GM18519 (cell line): ENCODE results near the gene CALY.
"Not testable (repeated sequence)": the region's sequence is repeated elsewhere in the genome, so short reads cannot be mapped to it uniquely, and the experiment has no call there.

Source experiments
- ATAC-seq: cut with Tn5 transposase; IDR thresholded peaks from one replicate; pipeline ENCODE4 v1.9.1; 2021; ENCODE audit warnings: mild to moderate bottlenecking, moderate library complexity; ENCODE audit not compliant: unreplicated experiment, low FRiP score

Gene CALY

GRCh38 chr10:133334503-133335245 lies 2.0 kb downstream of the CALY start:
- ATAC-seq: no peak

DNA sequence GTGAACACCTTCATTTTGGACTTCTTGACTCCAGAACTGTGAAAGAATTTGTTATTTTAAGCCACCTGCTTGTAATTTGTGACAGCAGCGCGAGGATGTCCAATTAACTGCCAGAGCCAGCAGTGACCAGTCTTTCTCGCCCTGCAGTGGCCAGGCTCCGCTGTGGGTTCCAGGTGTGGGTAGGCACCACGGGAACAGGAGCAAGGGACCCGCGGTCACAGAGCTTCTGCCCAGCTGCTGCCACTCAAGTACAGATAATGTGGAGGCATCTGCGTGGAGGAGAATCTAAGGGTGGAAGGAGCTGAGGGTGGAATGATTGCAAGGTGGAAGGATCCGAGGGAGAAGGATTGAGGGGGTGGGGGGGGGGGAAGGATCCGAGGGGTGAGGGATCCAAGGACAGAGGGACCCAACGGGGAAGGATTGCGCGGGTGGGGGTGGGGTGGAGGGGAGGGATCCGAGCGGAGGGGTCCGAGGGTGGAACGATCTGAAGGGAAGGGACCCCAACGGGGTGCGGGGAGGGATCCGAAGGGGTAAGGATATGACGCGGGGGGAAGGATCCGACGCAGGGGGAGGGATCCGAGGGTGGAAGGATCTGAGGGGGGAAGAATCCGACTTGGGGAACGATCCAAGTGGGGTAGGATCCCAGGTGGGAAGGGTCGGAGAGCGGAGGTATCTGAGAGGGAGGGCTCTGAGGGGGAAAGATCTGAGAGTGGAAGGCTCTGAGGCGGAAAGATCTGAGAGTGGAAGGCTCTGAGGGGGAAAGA lies 3.6 kb downstream of the CALY start:
- no peak for ATAC-seq

DNA sequence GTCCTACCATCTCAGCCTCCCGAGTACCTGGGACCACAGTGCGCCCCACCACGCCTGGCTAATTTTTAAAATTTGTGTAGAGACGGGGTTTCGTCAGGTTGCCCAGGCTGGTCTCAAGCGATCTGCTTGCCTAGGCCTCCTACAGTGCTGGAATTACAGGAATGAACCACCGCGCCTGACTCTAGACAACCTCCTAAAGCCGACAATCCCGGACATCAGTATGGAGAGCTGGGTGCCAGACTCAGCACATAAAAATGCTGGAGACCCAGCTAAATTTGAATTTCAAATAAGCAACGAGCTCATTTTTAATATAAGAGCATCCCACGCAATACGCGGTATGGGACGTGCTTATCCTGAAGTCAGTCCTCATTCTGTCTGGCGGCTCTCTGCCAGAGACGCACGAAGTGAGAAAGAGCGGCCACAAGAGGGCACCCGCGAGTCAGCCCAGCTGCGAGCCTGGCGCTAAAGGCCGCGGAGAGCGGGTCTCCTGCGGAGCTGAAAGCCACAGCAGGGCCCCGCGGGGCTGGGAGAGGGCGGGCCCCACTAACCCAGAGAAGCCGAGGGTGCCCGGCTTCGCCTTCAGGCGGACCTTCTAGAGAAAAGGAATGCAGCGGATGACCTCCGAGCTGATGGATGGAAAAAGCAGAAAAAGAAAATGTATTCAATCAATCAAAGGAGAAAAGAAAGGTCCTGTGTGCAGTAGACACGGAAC lies 7.0 kb downstream of the CALY start:
- peak; percentile 78 for ATAC-seq

DNA sequence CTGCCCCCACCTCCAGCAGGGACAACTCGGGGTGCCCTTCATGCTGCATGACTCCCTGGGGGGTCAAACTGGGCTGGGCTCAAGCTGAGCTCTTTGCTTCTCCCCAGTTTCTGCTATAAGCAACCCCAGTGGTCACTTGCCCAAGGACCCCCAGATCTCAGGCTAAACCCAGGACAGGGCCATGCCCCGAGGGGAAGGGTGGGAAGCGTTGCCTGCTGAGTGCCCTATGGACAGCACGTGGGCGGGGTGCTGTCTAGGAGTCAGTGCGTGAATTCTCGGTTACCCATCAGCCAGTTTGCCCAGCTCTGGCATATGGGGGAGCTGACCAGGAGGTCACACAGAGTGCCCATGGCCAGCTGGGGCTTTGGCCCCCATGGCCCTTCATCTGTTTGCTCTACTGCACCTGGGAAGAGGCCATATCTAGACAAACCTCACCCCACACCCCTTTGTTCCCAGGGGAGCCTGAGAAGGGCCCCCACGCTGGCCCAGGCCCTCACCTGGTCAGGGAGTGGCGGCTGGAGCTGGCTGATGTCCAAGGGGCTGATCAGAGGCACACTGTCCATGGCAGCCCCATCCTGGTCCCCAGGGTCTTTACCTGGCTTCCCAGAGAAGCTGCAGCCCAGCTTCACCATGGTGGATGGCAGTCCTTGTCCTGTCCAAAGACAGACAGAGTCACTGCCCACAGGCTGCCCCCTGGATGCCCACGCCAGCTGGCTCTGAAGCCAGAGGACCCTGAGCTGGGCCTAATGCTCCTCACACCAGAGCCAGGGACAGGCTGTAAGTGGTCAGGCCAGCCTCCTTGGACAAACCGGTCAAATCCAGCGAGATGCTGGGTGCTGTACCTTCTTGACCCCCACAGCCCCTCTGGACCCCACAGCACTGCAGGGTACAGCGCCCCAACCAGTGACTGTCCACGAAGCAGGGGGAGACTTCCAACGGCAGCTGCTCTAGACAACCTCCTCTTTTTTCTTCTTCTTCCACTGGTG lies 8.0 kb downstream of the CALY start:
- ATAC-seq: no peak

DNA sequence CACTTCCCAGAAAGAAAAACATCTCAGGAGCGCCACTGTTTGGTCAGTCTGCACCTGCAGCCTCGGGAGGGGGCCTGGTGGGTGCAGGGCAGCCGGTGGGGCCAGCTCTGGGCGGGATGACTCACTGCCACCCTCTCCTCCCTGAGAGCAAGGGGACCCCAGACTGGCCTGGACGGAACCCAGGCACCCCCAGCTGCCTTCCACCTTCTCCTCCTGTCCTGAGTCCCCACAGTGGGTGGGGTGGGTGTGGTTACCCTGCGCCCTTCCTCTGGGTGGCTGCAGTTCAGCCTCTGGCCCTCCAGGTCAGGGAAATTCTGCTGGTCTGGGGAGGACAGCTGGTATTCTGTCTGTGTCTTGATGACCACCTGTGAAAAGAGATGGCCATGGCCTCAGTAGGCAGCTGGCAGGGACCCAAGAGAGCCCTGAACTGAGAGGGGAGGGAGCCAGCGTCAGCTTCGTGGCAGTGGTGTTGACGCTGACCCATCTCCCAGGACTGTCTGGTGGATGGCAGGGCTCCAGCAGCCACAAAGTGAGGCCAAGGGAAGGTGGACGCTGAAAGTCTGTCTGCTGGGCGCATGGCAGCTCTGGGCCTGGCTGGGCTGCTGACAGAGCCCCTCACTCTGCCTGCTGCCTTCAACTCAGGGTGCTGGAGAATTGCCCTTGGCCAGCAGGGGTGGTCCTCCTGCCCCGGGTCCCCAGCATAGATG lies 8.9 kb downstream of the CALY start:
- no peak for ATAC-seq

- no peak for ATAC-seq
Measured at GRCh38 chr10:133326745-133327650, 9.7 kb downstream of the CALY start.

GRCh38 chr10:133326223-133326551 lies 10.5 kb downstream of the CALY start:
- ATAC-seq: no peak

DNA sequence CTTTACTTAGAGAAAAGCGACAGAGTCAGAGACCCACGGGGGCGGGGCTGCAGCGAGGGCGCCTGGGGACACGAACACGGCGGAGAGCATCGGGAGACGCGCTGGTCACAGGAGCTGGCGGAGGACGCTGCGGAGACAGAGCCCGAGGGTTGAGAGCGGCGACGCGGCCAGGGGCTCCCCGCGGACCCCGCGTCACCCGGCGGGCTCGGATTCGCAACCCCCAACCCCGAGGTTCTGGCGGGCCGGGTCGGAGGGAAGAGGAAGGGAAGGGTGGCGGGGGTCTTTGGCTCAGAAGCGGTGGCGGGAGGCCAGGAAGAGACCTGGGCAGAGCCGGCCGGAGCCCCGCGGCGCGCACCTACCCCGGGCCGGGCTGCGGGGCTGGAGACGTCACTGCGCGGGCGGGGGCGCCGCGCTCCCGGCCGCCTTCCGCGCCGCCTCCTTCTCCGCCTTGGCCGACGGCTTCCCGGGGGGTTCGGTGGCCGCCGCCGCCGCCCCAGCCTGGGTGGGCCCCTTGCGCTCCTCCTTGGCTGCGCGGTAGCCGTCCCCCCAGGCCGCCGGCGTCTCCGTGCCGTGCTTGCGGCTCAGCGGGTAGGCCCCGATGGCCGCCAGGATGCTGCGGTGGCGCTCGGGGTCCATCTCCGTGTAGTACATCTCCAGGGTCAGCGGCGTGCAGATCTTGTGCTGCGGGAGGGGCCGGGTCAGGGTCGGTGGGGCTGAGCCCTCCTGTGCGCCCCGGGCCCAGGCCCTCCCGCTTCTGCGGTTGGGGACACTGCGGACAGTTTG lies 11.1 kb downstream of the CALY start:
- no peak for ATAC-seq

DNA sequence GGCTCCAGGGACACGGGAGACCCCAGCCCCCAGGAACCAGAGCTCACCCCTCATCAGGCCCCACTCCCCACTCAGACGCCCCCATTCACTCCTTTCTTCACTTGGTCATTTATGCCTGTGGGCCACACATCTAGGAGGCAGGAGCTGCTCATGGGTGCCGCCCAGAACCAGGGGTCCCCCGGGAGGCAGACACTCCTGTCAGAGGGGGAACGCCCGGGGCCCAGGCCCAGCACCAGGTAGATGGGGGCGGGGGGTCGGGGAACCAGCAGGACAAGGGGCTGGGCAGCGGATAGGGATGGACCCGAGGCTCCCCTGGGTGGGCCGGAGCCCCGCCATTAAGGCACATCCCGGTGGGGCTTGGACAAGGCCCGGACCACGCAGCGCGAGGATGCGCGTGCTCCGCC lies 11.8 kb downstream of the CALY start:
- no peak for ATAC-seq

DNA sequence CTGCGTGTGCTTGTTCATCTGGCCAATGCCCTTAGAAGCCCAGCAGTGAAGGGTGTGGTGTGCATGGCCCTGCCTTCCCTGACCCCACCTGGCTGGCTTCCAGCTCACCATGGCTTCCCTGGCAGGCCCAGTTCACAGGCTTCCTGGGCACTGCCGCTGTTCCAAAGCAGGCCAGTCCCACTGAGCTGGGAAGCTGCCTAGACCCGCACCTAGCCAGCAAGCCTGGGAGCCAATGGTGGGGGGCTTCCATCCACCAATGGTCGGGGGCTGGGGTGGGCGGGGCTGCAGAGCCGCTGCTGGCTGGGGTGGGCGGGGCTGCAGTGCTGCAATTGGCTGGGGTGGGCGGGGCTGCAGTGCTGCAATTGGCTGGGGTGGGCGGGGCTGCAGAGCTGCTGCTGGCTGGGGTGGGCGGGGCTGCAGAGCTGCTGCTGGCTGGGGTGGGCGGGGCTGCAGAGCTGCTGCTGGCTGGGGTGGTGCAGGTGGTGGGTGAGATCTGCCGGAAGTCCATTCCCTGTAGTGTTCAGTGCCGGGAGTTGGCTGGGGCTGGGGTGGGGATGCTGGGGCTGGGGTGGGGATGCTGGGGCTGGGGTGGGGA lies 12.4 kb downstream of the CALY start:
- no peak for ATAC-seq

DNA sequence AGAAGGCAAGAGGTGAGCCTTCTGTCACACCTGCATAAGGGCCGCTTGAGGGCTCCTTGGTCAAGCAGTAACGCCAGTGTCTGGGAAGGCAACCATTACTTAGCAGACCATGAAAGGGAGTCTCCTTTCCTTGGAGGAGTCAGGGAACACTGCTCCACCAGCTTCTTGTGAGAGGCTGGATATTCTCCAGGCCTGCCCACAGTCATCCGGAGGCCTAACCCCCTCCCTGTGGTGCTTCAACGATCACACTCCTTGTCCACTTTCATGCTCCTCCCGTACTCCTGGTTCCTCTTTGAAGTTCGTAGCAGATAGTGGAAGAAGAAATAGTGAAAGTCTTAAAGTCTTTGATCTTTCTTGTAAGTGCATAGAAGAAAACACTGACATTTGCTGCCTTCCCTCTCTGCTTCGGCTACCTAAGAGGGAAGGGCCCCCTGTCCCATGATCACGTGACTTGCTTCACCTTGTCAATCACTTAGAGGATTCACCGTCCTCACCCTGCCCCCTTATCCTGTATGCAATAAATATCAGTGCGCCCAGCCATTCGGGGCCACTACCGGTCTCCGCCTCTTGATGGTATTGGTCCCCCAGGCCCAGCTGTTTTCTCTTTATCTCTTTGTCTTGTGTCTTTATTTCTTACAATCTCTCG lies 14.5 kb downstream of the CALY start:
- ATAC-seq: not testable (repeated sequence)

DNA sequence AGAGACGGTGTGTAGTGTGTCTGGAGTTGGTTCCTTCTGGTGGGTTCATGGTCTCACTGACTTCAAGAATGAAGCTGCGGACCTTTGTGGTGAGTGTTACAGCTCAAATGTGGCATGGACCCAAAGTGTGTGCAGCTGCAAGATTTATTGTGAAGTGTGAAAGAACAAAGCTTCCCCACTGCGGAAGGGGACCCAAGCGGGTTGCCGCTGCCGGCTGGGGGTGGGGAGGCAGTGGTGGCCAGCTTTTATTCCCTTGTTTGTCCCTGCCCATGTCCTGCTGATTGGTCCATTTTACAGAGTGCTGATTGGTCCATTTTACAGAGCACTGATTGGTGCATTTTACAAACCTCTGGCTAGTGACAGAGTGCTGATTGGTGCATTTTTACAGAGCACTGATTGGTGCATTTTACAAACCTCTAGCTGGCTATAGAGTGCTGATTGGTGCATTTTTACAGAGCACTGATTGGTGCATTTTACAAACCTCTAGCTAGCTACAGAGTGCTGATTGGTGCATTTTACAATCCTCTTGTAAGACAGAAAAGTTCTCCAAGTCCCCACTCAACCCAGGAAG lies 15.8 kb downstream of the CALY start:
- not testable (repeated sequence) for ATAC-seq

- ATAC-seq: peak; percentile 42
Measured at GRCh38 chr10:133318494-133319127, 18.1 kb downstream of the CALY start.

- no peak for ATAC-seq
Measured at GRCh38 chr10:133316732-133317131, 20.0 kb downstream of the CALY start.

DNA sequence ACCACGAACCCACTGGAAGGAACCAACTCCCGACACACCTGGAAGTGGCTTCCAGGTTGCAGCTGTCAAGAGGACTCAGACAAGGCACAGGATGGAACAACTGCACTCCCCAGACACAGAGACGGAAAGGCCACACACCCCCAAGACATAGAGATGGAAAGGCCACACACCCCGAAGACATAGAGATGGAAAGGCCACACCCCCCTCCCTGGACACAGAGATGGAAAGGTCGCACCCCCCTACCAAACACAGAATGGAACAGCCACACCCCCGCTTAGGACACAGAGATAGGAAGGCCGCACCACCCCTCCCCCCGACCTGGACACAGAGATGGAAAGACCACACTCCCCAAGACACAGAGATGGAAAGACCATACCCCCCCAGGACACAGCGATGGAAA lies 20.4 kb downstream of the CALY start:
- no peak for ATAC-seq

GRCh38 chr10:133315847-133316246 lies 20.8 kb downstream of the CALY start:
- ATAC-seq: no peak
